ENCODE measurements around the gene PTPN7.

GRCh38 chr1:202150602-202151001 is 9.8 kb downstream of the PTPN7 start:
- TF ChIP-seq CTCF (IDR thresholded peaks at IDR 0.05; ENCODE audit: extremely low read depth in 1 of 2, insufficient read depth in 1 of 2, low read depth in 1 of 2, low read length in 2 of 2) (no peak), EZH2 (IDR thresholded peaks at IDR 0.05; ENCODE audit: borderline replicate concordance, low read depth, low read length, severe bottlenecking) (no peak), POLR2AphosphoS5 (IDR thresholded peaks at IDR 0.05; ENCODE audit: insufficient read depth, low read depth, low read length) (no peak), POLR2A (IDR thresholded peaks at IDR 0.05; ENCODE audit: low read depth, low read length) (no peak), MAX (IDR thresholded peaks at IDR 0.05; ENCODE audit: insufficient read depth, insufficient read length) (no peak), JUN (IDR thresholded peaks at IDR 0.05; ENCODE audit: borderline replicate concordance, insufficient read depth, insufficient read length, low read depth) (no peak)

All from endothelial cell of umbilical vein (primary cell).